OCI-LY7 (cell line): ENCODE data around the gene NKX1-1. TPM values are rescaled to one million over a fixed set of nuclear protein-coding genes. Genes with fewer than 3 reads are reported as not detected.
A peak's percentile ranks its signal among the peaks of the same experiment; 100 is the strongest.

Source experiments
- BruUV-seq: library from RNA; stranded (reverse); fragments of 400-500 nt; replicated peaks from 2 replicates; lab custom pipeline; 2021; lab: Mats Ljungman, UMichigan
- CTCF ChIA-PET: fragments of 300-600 bp; sonication (Branson Sonifier 250); formaldehyde crosslinking; loops from one replicate; lab custom pipeline; 2022; ENCODE audit warnings: antibody characterized with exemption; ENCODE audit not compliant: unreplicated experiment; lab: Charles Lee
- POLR2A ChIA-PET: fragments of 300-600 bp; sonication (Branson Sonifier 250); formaldehyde crosslinking; loops from one replicate; lab custom pipeline; 2022; ENCODE audit warnings: antibody characterized with exemption; lab: Charles Lee
- DNase-seq: peaks from one replicate; pipeline ENCODE4 v3.0.0-alpha.2; 2015; ENCODE audit warnings: low spot score
- H2AFZ ChIP-seq: fragments of 200-600 bp; sonication (generic), shearing (Covaris generic); 2 replicates; pipeline ENCODE4 v1.6.1; 2014; ENCODE audit warnings: mild to moderate bottlenecking, antibody characterized with exemption, low read length, moderate library complexity
- H3K27ac ChIP-seq: fragments of 200-600 bp; sonication (generic); 2 replicates; pipeline ENCODE4 v1.5.1; 2014; ENCODE audit warnings: mixed run types, low read depth, mild to moderate bottlenecking, moderate library complexity, low read length, inconsistent platforms; ENCODE audit not compliant: poor library complexity, severe bottlenecking
- H3K36me3 ChIP-seq: fragments of 200-600 bp; sonication (generic); 2 replicates; pipeline ENCODE4 v1.6.1; 2014; ENCODE audit warnings: mild to moderate bottlenecking, antibody characterized with exemption, low read length, moderate library complexity, mixed read lengths; ENCODE audit not compliant: insufficient read depth
- H3K4me1 ChIP-seq: fragments of 200-600 bp; sonication (generic); 2 replicates; pipeline ENCODE4 v1.5.1; 2014; ENCODE audit warnings: mild to moderate bottlenecking, low read length; ENCODE audit not compliant: insufficient read depth, poor library complexity, severe bottlenecking
- H3K4me2 ChIP-seq: fragments of 200-600 bp; sonication (generic); 2 replicates; pipeline ENCODE4 v1.6.1; 2014; ENCODE audit warnings: mild to moderate bottlenecking, low read length
- H3K4me3 ChIP-seq: fragments of 200-600 bp; sonication (generic); 2 replicates; pipeline ENCODE4 v1.5.1; 2014; ENCODE audit warnings: mild to moderate bottlenecking, low read depth, low read length; ENCODE audit not compliant: poor library complexity, severe bottlenecking
- H3K79me2 ChIP-seq: fragments of 200-600 bp; sonication (generic); 2 replicates; pipeline ENCODE4 v1.6.1; 2016; ENCODE audit warnings: low read depth, mild to moderate bottlenecking, low read length, moderate library complexity, mixed read lengths; ENCODE audit not compliant: insufficient read depth
- H3K9me2 ChIP-seq: fragments of 200-600 bp; sonication (generic); 2 replicates; pipeline ENCODE4 v1.6.1; 2016; ENCODE audit warnings: mild to moderate bottlenecking, low read length, mixed read lengths; ENCODE audit not compliant: insufficient read depth
- H3K9me3 ChIP-seq: fragments of 200-600 bp; sonication (generic); 2 replicates; pipeline ENCODE4 v1.6.1; 2014; ENCODE audit warnings: mild to moderate bottlenecking, mixed run types, low read length, mixed read lengths
- H4K20me1 ChIP-seq: fragments of 200-600 bp; sonication (generic); 2 replicates; pipeline ENCODE4 v1.6.1; 2014; ENCODE audit warnings: mild to moderate bottlenecking, antibody characterized with exemption, low read length, moderate library complexity, mixed read lengths; ENCODE audit not compliant: insufficient read depth
- EZH2phosphoT487 ChIP-seq: fragments of 200-600 bp; sonication (generic); IDR thresholded peaks from 2 replicates; pipeline ENCODE4 v1.6.1; 2018; ENCODE audit warnings: low read depth, borderline replicate concordance, mild to moderate bottlenecking, mixed run types, antibody characterized with exemption, low read length, moderate library complexity, mixed read lengths
- intact Hi-C: fragments of 100-400 bp; cut with micrococcal nuclease; formaldehyde crosslinking; loops from one replicate; pipeline ENCODE4 v1.10.0; 2022; ENCODE audit not compliant: unreplicated experiment
- total RNA-seq, 2 experiments: library from RNA; depleted of rRNA in 1 of 2; stranded (reverse); fragments of >200 nt in 1 of 2; shearing (Covaris generic) in 1 of 2; gene quantifications; 2 replicates each; pipeline ENCODE4 v1.2.3, GENCODE V29; 2014 to 2022
- TF ChIP-seq, protein P1 (sequence below): fragments of 200-600 bp; sonication (generic); conservative IDR thresholded peaks from 2 replicates; pipeline ENCODE4 v1.5.1; 2014; ENCODE audit warnings: mild to moderate bottlenecking, antibody characterized with exemption, low read length, moderate library complexity, mixed read lengths

The NKX1-1 gene
- total RNA-seq, 2 experiments from 2014 or later: not detected

- H3K9me3 ChIP-seq: no peaks in the 10 kb centered on the region
- no peaks in the 10 kb centered on the region for H3K9me2 ChIP-seq
- ChIA-PET CTCF (no interaction called here), POLR2A (no interaction called here)
- no peak overlapping the region for H3K27ac ChIP-seq
- no peak overlapping the region for H3K4me3 ChIP-seq
- H4K20me1 ChIP-seq: no peaks in the 10 kb centered on the region; the same call in 1 of the 2 replicates
- H3K36me3 ChIP-seq: peaks cover 47% of the 10 kb centered on the region
- intact Hi-C loops: loop anchor here (5.0 kb wide), 1 partner anchor 270 kb away; no protein-coding TSS in a partner anchor
- no peak overlapping the region for H3K4me2 ChIP-seq
- H3K79me2 ChIP-seq: no peaks in the 10 kb centered on the region
- no peak for DNase-seq
- TF ChIP-seq, protein P1, sequence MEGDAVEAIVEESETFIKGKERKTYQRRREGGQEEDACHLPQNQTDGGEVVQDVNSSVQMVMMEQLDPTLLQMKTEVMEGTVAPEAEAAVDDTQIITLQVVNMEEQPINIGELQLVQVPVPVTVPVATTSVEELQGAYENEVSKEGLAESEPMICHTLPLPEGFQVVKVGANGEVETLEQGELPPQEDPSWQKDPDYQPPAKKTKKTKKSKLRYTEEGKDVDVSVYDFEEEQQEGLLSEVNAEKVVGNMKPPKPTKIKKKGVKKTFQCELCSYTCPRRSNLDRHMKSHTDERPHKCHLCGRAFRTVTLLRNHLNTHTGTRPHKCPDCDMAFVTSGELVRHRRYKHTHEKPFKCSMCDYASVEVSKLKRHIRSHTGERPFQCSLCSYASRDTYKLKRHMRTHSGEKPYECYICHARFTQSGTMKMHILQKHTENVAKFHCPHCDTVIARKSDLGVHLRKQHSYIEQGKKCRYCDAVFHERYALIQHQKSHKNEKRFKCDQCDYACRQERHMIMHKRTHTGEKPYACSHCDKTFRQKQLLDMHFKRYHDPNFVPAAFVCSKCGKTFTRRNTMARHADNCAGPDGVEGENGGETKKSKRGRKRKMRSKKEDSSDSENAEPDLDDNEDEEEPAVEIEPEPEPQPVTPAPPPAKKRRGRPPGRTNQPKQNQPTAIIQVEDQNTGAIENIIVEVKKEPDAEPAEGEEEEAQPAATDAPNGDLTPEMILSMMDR: no peak
- H2AFZ ChIP-seq: no peak overlapping the region
- H3K4me1 ChIP-seq: no peaks in the 10 kb centered on the region
- BruUV-seq: no TSS peak
Observed at GRCh38 chr4:1357356-1358248, 48.6 kb downstream of the NKX1-1 start.

DNA sequence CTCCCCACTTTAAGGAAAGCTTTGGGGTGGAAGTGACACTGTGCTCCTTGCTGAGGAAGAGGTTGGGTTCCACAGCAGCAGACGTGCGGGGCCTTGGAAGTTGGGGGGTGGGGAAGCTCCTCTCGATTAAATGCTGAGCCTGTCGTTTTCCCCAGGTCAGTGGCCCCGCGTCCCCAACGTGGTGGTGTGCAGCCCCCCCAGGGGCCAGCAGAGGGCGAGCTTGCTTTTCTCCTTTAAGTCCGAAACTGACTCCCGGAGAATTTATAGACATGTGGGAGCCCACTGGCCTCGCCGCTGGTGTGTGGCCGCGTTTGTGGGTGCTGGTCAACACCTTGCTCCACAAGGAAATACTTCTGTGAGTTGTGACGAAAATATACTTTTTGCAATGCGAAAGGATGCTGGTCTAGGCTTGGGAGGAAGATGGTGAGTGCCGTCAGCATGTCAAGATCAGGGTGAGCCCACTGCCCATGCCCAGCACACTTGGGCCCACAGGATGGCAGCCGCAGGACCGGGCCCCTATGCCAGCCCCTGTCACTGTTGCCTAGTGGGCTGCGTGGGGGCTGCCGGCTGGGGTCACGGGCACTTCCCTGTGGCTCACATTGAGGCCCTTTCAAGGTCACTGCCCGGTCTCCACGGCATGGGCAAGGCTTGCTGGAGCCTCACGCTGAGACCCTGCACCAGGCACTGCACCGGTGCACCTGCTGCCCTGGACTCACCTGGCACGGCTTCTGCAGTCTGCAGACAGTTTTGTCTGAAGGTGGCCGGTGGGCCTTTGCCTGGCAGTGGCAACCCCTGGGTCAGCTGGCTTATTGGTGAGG lies 49.9 kb downstream of the NKX1-1 start:
- H2AFZ ChIP-seq: no peak overlapping the region
- no peaks in the 10 kb centered on the region; the same call in 1 of the 2 replicates for H4K20me1 ChIP-seq
- no peaks in the 10 kb centered on the region for H3K9me2 ChIP-seq
- no peaks in the 10 kb centered on the region for H3K79me2 ChIP-seq
- H3K9me3 ChIP-seq: no peaks in the 10 kb centered on the region
- peaks cover 55% of the 10 kb centered on the region for H3K36me3 ChIP-seq
- H3K4me2 ChIP-seq: no peak overlapping the region
- H3K4me1 ChIP-seq: no peaks in the 10 kb centered on the region
- BruUV-seq: no TSS peak
- ChIA-PET POLR2A (no interaction called here), CTCF (no interaction called here)
- H3K4me3 ChIP-seq: no peak overlapping the region
- H3K27ac ChIP-seq: no peak overlapping the region
- peak; percentile 41 for DNase-seq
- no peak for TF ChIP-seq EZH2phosphoT487
- TF ChIP-seq, protein P1: peak; percentile 81
- intact Hi-C loops: loop anchor here (5.0 kb wide), 1 partner anchor 271 kb away; no protein-coding TSS in a partner anchor
